ENCODE measurements around the gene MMP7. TPM values are rescaled to one million over a fixed set of nuclear protein-coding genes. Genes with fewer than 3 reads are reported as not detected.

Gene MMP7
- total RNA-seq, 1 experiment from 2014 or later = not detected

- Mint-ChIP-seq H3K36me3 (ENCODE audit: insufficient read depth, unreplicated experiment) (no peaks in the 10 kb centered on the region), H3K9me3 (ENCODE audit: unreplicated experiment) (no peaks in the 10 kb centered on the region), H3K27me3 (ENCODE audit: insufficient read depth, unreplicated experiment) (no peaks in the 10 kb centered on the region), H3K4me1 (ENCODE audit: insufficient read depth, unreplicated experiment) (peaks cover 1% of the 10 kb centered on the region), H3K27ac (ENCODE audit: low read depth, unreplicated experiment) (no peak overlapping the region), H3K4me3 (ENCODE audit: unreplicated experiment) (no peak overlapping the region)
- CTCF ChIA-PET = interaction anchor here (0.5 to 0.7 kb wide), 2 partner anchors 26 to 815 kb away, joined by 3 read pairs; no protein-coding TSS in a partner anchor
- intact Hi-C loops (cut with micrococcal nuclease) = no loop called here
- POLR2A ChIA-PET = interaction anchor here (1.0 kb wide), 1 partner anchor 15 kb away, joined by 4 read pairs; no protein-coding TSS in a partner anchor
- TF ChIP-seq CTCF (IDR thresholded peaks at IDR 0.05; ENCODE audit: unreplicated experiment) = no peak
- DNase-seq (ENCODE audit: unreplicated experiment) = no peak
- BruUV-seq (replicated peaks) = no TSS peak
Observed at GRCh38 chr11:102575012-102575411, 44.5 kb upstream of the MMP7 start.

- no peak overlapping the region for H3K27ac Mint-ChIP-seq (ENCODE audit: low read depth, unreplicated experiment)
- no peaks in the 10 kb centered on the region for H3K27me3 Mint-ChIP-seq (ENCODE audit: insufficient read depth, unreplicated experiment)
- DNase-seq (ENCODE audit: unreplicated experiment) = peak; percentile 62
Observed at GRCh38 chr11:102573851-102574250, 43.3 kb upstream of the MMP7 start.

GRCh38 chr11:102572554-102573220 lies 42.1 kb upstream of the MMP7 start:
- Mint-ChIP-seq H3K27me3 (ENCODE audit: insufficient read depth, unreplicated experiment) (no peaks in the 10 kb centered on the region), H3K4me1 (ENCODE audit: insufficient read depth, unreplicated experiment) (no peaks in the 10 kb centered on the region), H3K36me3 (ENCODE audit: insufficient read depth, unreplicated experiment) (no peaks in the 10 kb centered on the region), H3K4me3 (ENCODE audit: unreplicated experiment) (no peak overlapping the region), H3K9me3 (ENCODE audit: unreplicated experiment) (no peaks in the 10 kb centered on the region), H3K27ac (ENCODE audit: low read depth, unreplicated experiment) (no peak overlapping the region)
- POLR2A ChIA-PET = interaction anchor here (0.6 to 3.3 kb wide), 9 partner anchors 8 to 289 kb away, joined by 3 to 15 read pairs (median 5); no protein-coding TSS in a partner anchor
- DNase-seq (ENCODE audit: unreplicated experiment) = no peak
- CTCF ChIA-PET = interaction anchor here (0.6 kb wide), 1 partner anchor 1233 kb away, joined by 3 read pairs; no protein-coding TSS in a partner anchor
- intact Hi-C loops (cut with micrococcal nuclease) = no loop called here
- no TSS peak for BruUV-seq (replicated peaks)
- no peak for TF ChIP-seq CTCF (IDR thresholded peaks at IDR 0.05; ENCODE audit: unreplicated experiment)

More at GRCh38 chr11:102573851-102574250, 43.3 kb upstream of the MMP7 start:
- no TSS peak for BruUV-seq (replicated peaks)
- ChIA-PET CTCF (interaction anchor here (0.7 to 1.4 kb wide), 2 partner anchors 10 to 256 kb away, joined by 3 to 4 read pairs; no protein-coding TSS in a partner anchor), POLR2A (interaction anchor here (0.8 to 3.3 kb wide), 9 partner anchors 8 to 291 kb away, joined by 3 to 15 read pairs (median 5); no protein-coding TSS in a partner anchor)
- intact Hi-C loops (cut with micrococcal nuclease) = no loop called here
- H3K9me3 Mint-ChIP-seq (ENCODE audit: unreplicated experiment) = no peaks in the 10 kb centered on the region
- H3K36me3 Mint-ChIP-seq (ENCODE audit: insufficient read depth, unreplicated experiment) = no peaks in the 10 kb centered on the region
- H3K4me1 Mint-ChIP-seq (ENCODE audit: insufficient read depth, unreplicated experiment) = no peaks in the 10 kb centered on the region
- TF ChIP-seq CTCF (IDR thresholded peaks at IDR 0.05; ENCODE audit: unreplicated experiment) = no peak
- no peak overlapping the region for H3K4me3 Mint-ChIP-seq (ENCODE audit: unreplicated experiment)

- no TSS peak for BruUV-seq (replicated peaks)
- intact Hi-C loops (cut with micrococcal nuclease) = no loop called here
- H3K9me3 Mint-ChIP-seq (ENCODE audit: unreplicated experiment) = no peaks in the 10 kb centered on the region
- no peaks in the 10 kb centered on the region for H3K36me3 Mint-ChIP-seq (ENCODE audit: insufficient read depth, unreplicated experiment)
- H3K4me3 Mint-ChIP-seq (ENCODE audit: unreplicated experiment) = no peak overlapping the region
- no peak for DNase-seq (ENCODE audit: unreplicated experiment)
- ChIA-PET POLR2A (no interaction called here), CTCF (interaction anchor here (0.7 to 0.9 kb wide), 3 partner anchors 9 to 1380 kb away, joined by 3 read pairs; no protein-coding TSS in a partner anchor)
- TF ChIP-seq CTCF (IDR thresholded peaks at IDR 0.05; ENCODE audit: unreplicated experiment) = no peak
- H3K27ac Mint-ChIP-seq (ENCODE audit: low read depth, unreplicated experiment) = no peak overlapping the region
- peaks cover 3% of the 10 kb centered on the region for H3K4me1 Mint-ChIP-seq (ENCODE audit: insufficient read depth, unreplicated experiment)
- H3K27me3 Mint-ChIP-seq (ENCODE audit: insufficient read depth, unreplicated experiment) = no peaks in the 10 kb centered on the region
Observed at GRCh38 chr11:102568851-102569250, 38.3 kb upstream of the MMP7 start.

All from MCF 10A (cell line).